B cell (primary cell): ENCODE results near the gene TUBA4A. TPM values are rescaled to one million over a fixed set of nuclear protein-coding genes. Genes with fewer than 3 reads are reported as not detected.

Experiments used
- ATAC-seq: fragments of 200-7000 bp; cut with Tn5 transposase; one replicate; pipeline ENCODE4 v1.10.0; 2021; ENCODE audit warnings: low read depth, mild to moderate bottlenecking, moderate number of reproducible peaks, moderate library complexity
- CTCF ChIA-PET: fragments of 350-600 bp; sonication (Branson Sonifier 250); formaldehyde crosslinking; loops from one replicate; lab custom pipeline; 2021; ENCODE audit warnings: antibody characterized with exemption, inconsistent platforms; lab: Charles Lee
- POLR2A ChIA-PET: fragments of 350-600 bp; sonication (Branson Sonifier 250); formaldehyde crosslinking; loops from one replicate; lab custom pipeline; 2021; ENCODE audit warnings: antibody characterized with exemption; lab: Charles Lee
- DNase-seq: peaks from one replicate; pipeline ENCODE4 v3.0.0; 2013
- H2AFZ ChIP-seq: 2 replicates; pipeline ENCODE4 v1.6.1; 2012; ENCODE audit warnings: mild to moderate bottlenecking, low read depth, low read length; ENCODE audit not compliant: insufficient read depth, poor library complexity, severe bottlenecking
- H3K27ac ChIP-seq, 2 donors: 1 replicate in 1 of 2; 2 replicates in 1 of 2; pipeline ENCODE4 v1.5.1; 2012 to 2013; ENCODE audit warnings: low read length in 2 of 2, mild to moderate bottlenecking in 2 of 2, moderate library complexity in 1 of 2
- H3K27me3 ChIP-seq, 4 experiments: fragments of 200-600 bp in 1 of 4; sonication (generic) in 1 of 4; replicated peaks in 1 of 4; 1 replicate in 2 of 4; 2 replicates in 2 of 4; pipeline versions ENCODE4 v1.6.1 to v1.7.0; 2013 to 2016; ENCODE audit warnings: low read length in 3 of 4, mild to moderate bottlenecking in 2 of 4, mixed read lengths in 1 of 4, moderate library complexity in 1 of 4; ENCODE audit not compliant: insufficient read depth in 4 of 4, control insufficient read depth in 3 of 4; ENCODE audit errors: control extremely low read depth in 1 of 4
- H3K36me3 ChIP-seq, 2 experiments: replicated peaks in 1 of 2; 1 replicate in 1 of 2; 2 replicates in 1 of 2; pipeline versions ENCODE4 v1.6.1 to v1.7.1; 2013; ENCODE audit warnings: low read length in 1 of 2; ENCODE audit not compliant: insufficient read depth in 2 of 2, control insufficient read depth in 1 of 2; ENCODE audit errors: control extremely low read depth in 1 of 2, extremely low read depth in 1 of 2
- H3K4me1 ChIP-seq, 2 donors: fragments of 200-600 bp in 1 of 2; sonication (generic) in 1 of 2; 1 replicate in 1 of 2; 2 replicates in 1 of 2; pipeline versions ENCODE4 v1.5.1 to v1.6.1; 2013 to 2017; ENCODE audit warnings: low read length in 2 of 2; ENCODE audit not compliant: control insufficient read depth in 2 of 2, insufficient read depth in 2 of 2
- H3K4me2 ChIP-seq: replicated peaks from 2 replicates; pipeline ENCODE3; 2012; ENCODE audit warnings: mild to moderate bottlenecking, low read depth, low read length; ENCODE audit not compliant: poor library complexity, severe bottlenecking
- H3K4me3 ChIP-seq, 5 experiments: fragments of 200-600 bp in 1 of 5; sonication (generic) in 1 of 5; 1 replicate in 3 of 5; 2 replicates in 2 of 5; pipeline versions ENCODE4 v1.5.1 to v1.7.0; 2011 to 2016; ENCODE audit warnings: low read length in 4 of 5, mild to moderate bottlenecking in 4 of 5, low read depth in 2 of 5, control low read depth in 1 of 5, moderate library complexity in 1 of 5; ENCODE audit not compliant: insufficient read depth in 1 of 5; ENCODE audit errors: control extremely low read depth in 1 of 5, extremely low read depth in 1 of 5
- H3K79me2 ChIP-seq: fragments of 200-600 bp; sonication (generic); one replicate; pipeline ENCODE4 v1.6.0; 2016; ENCODE audit warnings: low read length; ENCODE audit not compliant: control insufficient read depth, insufficient read depth
- H3K9ac ChIP-seq: fragments of 200-600 bp; sonication (generic); 2 replicates; pipeline ENCODE4 v1.6.1; 2017; ENCODE audit warnings: mild to moderate bottlenecking, low read length, moderate library complexity
- H3K9me3 ChIP-seq, 3 donors: one replicate each; pipeline versions ENCODE4 v1.6.1 to v1.7.1; 2013; ENCODE audit warnings: low read length in 2 of 3; ENCODE audit not compliant: control insufficient read depth in 2 of 3, insufficient read depth in 1 of 3; ENCODE audit errors: control extremely low read depth in 1 of 3
- H4K20me1 ChIP-seq: 2 replicates; pipeline ENCODE4 v1.6.0; 2012; ENCODE audit warnings: mild to moderate bottlenecking, low read length; ENCODE audit not compliant: insufficient read depth, control insufficient read depth, poor library complexity, severe bottlenecking
- H3K27ac Mint-ChIP-seq: one replicate; pipeline ENCODE4 v1.8.0; 2021; ENCODE audit warnings: mixed read lengths
- H3K27me3 Mint-ChIP-seq: one replicate; pipeline ENCODE4 v1.8.0; 2021; ENCODE audit warnings: mixed read lengths
- H3K4me1 Mint-ChIP-seq: one replicate; pipeline ENCODE4 v1.8.0; 2021; ENCODE audit warnings: mixed read lengths
- H3K4me3 Mint-ChIP-seq: one replicate; pipeline ENCODE4 v1.8.0; 2021; ENCODE audit warnings: mixed read lengths
- H3K9me3 Mint-ChIP-seq: one replicate; pipeline ENCODE4 v1.8.0; 2022; ENCODE audit warnings: mixed read lengths; ENCODE audit not compliant: insufficient read depth
- EZH2 ChIP-seq: IDR thresholded peaks from 2 replicates; pipeline ENCODE4 v1.6.1; 2012; ENCODE audit warnings: borderline replicate concordance, low read depth, mild to moderate bottlenecking, moderate library complexity, low read length; ENCODE audit not compliant: insufficient read depth, poor library complexity, severe bottlenecking
- WGBS: methylation state at CpG from one replicate; pipeline ENCODE4 v1.1.5; 2013; ENCODE audit warnings: missing lambda C conversion rate; ENCODE audit not compliant: insufficient coverage; 5-methylcytosine and 5-hydroxymethylcytosine counted together
- intact Hi-C: fragments of 100-400 bp; cut with micrococcal nuclease; formaldehyde crosslinking; loops from one replicate; pipeline ENCODE4 v1.10.0; 2022
- polyA plus RNA-seq: library from polyadenylated mRNA; depleted of rRNA; stranded (reverse); fragments of >200 nt; gene quantifications from 2 replicates; pipeline ENCODE4 v1.2.3, GENCODE V29; 2012
- total RNA-seq, 2 donors: library from RNA; stranded (reverse); fragments of 120-200 nt in 1 of 2; gene quantifications; 1 replicate in 1 of 2; 2 replicates in 1 of 2; pipeline versions ENCODE4 v1.2.3 to v1.2.4, GENCODE V29; 2013 to 2022
- TF ChIP-seq, protein P1 (sequence below): fragments of 200-600 bp; IDR thresholded peaks from one replicate; pipeline ENCODE4 v1.8.0; 2022; ENCODE audit warnings: antibody characterized with exemption, mild to moderate bottlenecking

The TUBA4A gene
- total and polyA plus RNA-seq, 2 donors (not counting 1 experiment from before 2014, with no cell fraction given), result 196 to 338 TPM

- Mint-ChIP-seq H3K27ac (peak within 1 kb of the TSS; percentile 86), H3K4me3 (peak within 1 kb of the TSS; percentile 87), H3K4me1 (peaks cover 20% of the 10 kb centered on the region), H3K9me3 (no peaks in the 10 kb centered on the region), H3K27me3 (no peaks in the 10 kb centered on the region)
- ChIA-PET CTCF (interaction anchor here (1.0 to 4.3 kb wide), 8 partner anchors 13 to 76 kb away, joined by 3 to 26 read pairs (median 8); partner anchors contain the start of genes CNPPD1, SLC23A3, TUBA4B and ZFAND2B), POLR2A (interaction anchor here (0.7 to 3.0 kb wide), 8 partner anchors 11 to 76 kb away, joined by 3 to 30 read pairs (median 8); partner anchors contain the start of genes ANKZF1, ATG9A, CNPPD1 and DNAJB2)
- H3K4me3 ChIP-seq, result peak within 1 kb of the TSS; percentile 51 to 74 (median 66)
- no peaks in the 10 kb centered on the region for H3K9me3 ChIP-seq
- H3K4me2 ChIP-seq, result peak within 1 kb of the TSS; percentile 91
- H3K27me3 ChIP-seq, result no peaks in the 10 kb centered on the region
- H3K27ac ChIP-seq, result peak within 1 kb of the TSS; percentile 0 to 55
- peaks cover 17 to 21% of the 10 kb centered on the region in 2 donors for H3K4me1 ChIP-seq
- peak within 1 kb of the TSS; percentile 68 for H3K9ac ChIP-seq
- DNase-seq (peak; percentile 92), ATAC-seq (peak; percentile 95)
- peaks cover 38% of the 10 kb centered on the region for H4K20me1 ChIP-seq
- TF ChIP-seq EZH2, result no peak
- TF ChIP-seq, protein P1, sequence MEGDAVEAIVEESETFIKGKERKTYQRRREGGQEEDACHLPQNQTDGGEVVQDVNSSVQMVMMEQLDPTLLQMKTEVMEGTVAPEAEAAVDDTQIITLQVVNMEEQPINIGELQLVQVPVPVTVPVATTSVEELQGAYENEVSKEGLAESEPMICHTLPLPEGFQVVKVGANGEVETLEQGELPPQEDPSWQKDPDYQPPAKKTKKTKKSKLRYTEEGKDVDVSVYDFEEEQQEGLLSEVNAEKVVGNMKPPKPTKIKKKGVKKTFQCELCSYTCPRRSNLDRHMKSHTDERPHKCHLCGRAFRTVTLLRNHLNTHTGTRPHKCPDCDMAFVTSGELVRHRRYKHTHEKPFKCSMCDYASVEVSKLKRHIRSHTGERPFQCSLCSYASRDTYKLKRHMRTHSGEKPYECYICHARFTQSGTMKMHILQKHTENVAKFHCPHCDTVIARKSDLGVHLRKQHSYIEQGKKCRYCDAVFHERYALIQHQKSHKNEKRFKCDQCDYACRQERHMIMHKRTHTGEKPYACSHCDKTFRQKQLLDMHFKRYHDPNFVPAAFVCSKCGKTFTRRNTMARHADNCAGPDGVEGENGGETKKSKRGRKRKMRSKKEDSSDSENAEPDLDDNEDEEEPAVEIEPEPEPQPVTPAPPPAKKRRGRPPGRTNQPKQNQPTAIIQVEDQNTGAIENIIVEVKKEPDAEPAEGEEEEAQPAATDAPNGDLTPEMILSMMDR, result no peak
- intact Hi-C loops, result loop anchor here (1.0 to 2.0 kb wide), 6 partner anchors 10 to 76 kb away; partner anchors contain the start of genes ANKZF1, ATG9A, DNAJB2 and NHEJ1
- H2AFZ ChIP-seq, result peak within 1 kb of the TSS; percentile 68
- 19% methylated on average over 71 of the region's 71 CpGs for WGBS
- no peaks in the 10 kb centered on the region for H3K79me2 ChIP-seq
- H3K36me3 ChIP-seq, result peaks cover 5 to 40% of the 10 kb centered on the region in 2 experiments
Measured at GRCh38 chr2:219218732-219219701, 34.7 kb downstream of the TUBA4A start, which contains the start of gene ABCB6. ABCB6 (minus strand) TSS chr2:219218958; CDS start chr2:219218673, 285 bp downstream.
